WTC11 (cell line): ENCODE measurements around the gene GALNT9. TPM values are rescaled to one million over a fixed set of nuclear protein-coding genes. Genes with fewer than 3 reads are reported as not detected.

Experiments used
- ATAC-seq: fragments of 200-7000 bp; cut with Tn5 transposase; 2 replicates; pipeline ENCODE4 v1.10.0; 2021; ENCODE audit warnings: mild to moderate bottlenecking, moderate library complexity
- CTCF ChIA-PET: fragments of 300-600 bp; sonication (Branson Sonifier 250); formaldehyde crosslinking; loops from one replicate; lab custom pipeline; 2021; ENCODE audit warnings: antibody characterized with exemption; lab: Charles Lee
- POLR2A ChIA-PET: fragments of 350-600 bp; sonication (Branson Sonifier 250); formaldehyde crosslinking; loops from one replicate; lab custom pipeline; 2021; ENCODE audit warnings: antibody characterized with exemption; lab: Charles Lee
- DNase-seq: peaks from one replicate; pipeline ENCODE4 v3.0.0; 2021; ENCODE audit warnings: low spot score
- H3K27ac Mint-ChIP-seq: 2 replicates; pipeline ENCODE4 v1.8.0; 2021; ENCODE audit warnings: mixed read lengths
- H3K27me3 Mint-ChIP-seq: 2 replicates; pipeline ENCODE4 v1.8.0; 2021; ENCODE audit warnings: low read depth, mild to moderate bottlenecking, moderate library complexity, mixed read lengths
- H3K36me3 Mint-ChIP-seq: 2 replicates; pipeline ENCODE4 v1.8.0; 2021; ENCODE audit warnings: mixed read lengths
- H3K4me1 Mint-ChIP-seq: 2 replicates; pipeline ENCODE4 v1.8.0; 2022; ENCODE audit warnings: mixed read lengths
- H3K4me3 Mint-ChIP-seq: 2 replicates; pipeline ENCODE4 v1.8.0; 2021; ENCODE audit warnings: mild to moderate bottlenecking, moderate library complexity, mixed read lengths
- H3K9me3 Mint-ChIP-seq: 2 replicates; pipeline ENCODE4 v1.8.0; 2021; ENCODE audit warnings: mixed read lengths
- FOXK1 ChIP-seq: sonication (generic); formaldehyde crosslinking; IDR thresholded peaks from 2 replicates; pipeline ENCODE4 v1.8.0; 2022; ENCODE audit warnings: mild to moderate bottlenecking, moderate library complexity, missing genetic modification reagents
- IRF2 ChIP-seq: sonication (generic); formaldehyde crosslinking; IDR thresholded peaks from 2 replicates; pipeline ENCODE4 v1.8.0; 2022; ENCODE audit warnings: low read depth, missing genetic modification reagents, borderline replicate concordance
- NFE2L1 ChIP-seq: sonication (generic); formaldehyde crosslinking; IDR thresholded peaks from 2 replicates; pipeline ENCODE4 v1.8.1; 2023; ENCODE audit warnings: missing genetic modification reagents
- NR2C2 ChIP-seq: sonication (generic); formaldehyde crosslinking; IDR thresholded peaks from 2 replicates; pipeline ENCODE4 v1.8.0; 2022; ENCODE audit warnings: mild to moderate bottlenecking, missing genetic modification reagents
- RORB ChIP-seq: fragments of 250-450 bp; sonication (Bioruptor Pico); IDR thresholded peaks from 2 replicates; pipeline ENCODE4 v1.9.0; 2021; ENCODE audit warnings: mild to moderate bottlenecking
- ZNF396 ChIP-seq: fragments of 250-450 bp; sonication (Bioruptor Pico); IDR thresholded peaks from 2 replicates; pipeline ENCODE4 v1.8.0; 2021; ENCODE audit warnings: mild to moderate bottlenecking, moderate library complexity, borderline replicate concordance
- ZNF671 ChIP-seq: fragments of 250-450 bp; sonication (Bioruptor Pico); IDR thresholded peaks from 2 replicates; pipeline ENCODE4 v1.8.0; 2021; ENCODE audit warnings: mild to moderate bottlenecking
- total RNA-seq: library from RNA; stranded (reverse); gene quantifications from 3 replicates; pipeline ENCODE4 v1.2.3, GENCODE V29; 2021
- TF ChIP-seq, protein P1 (sequence below): fragments of 250-450 bp; sonication (Bioruptor Pico); IDR thresholded peaks from 2 replicates; pipeline ENCODE4 v1.9.0; 2021; ENCODE audit warnings: moderate library complexity, mild to moderate bottlenecking, inconsistent platforms, borderline replicate concordance
- TF ChIP-seq, protein P2 (sequence below): sonication (generic); formaldehyde crosslinking; IDR thresholded peaks from 2 replicates; pipeline ENCODE4 v1.8.0; 2022; ENCODE audit warnings: missing genetic modification reagents
- TF ChIP-seq, protein P3 (sequence below): fragments of 250-450 bp; sonication (Bioruptor Pico); IDR thresholded peaks from 2 replicates; pipeline ENCODE4 v1.8.0; 2021; ENCODE audit warnings: mild to moderate bottlenecking
- TF ChIP-seq, protein P4 (sequence below): sonication (generic); formaldehyde crosslinking; IDR thresholded peaks from 2 replicates; pipeline ENCODE4 v1.8.0; 2023; ENCODE audit warnings: mild to moderate bottlenecking, missing genetic modification reagents

Gene GALNT9
- total RNA-seq, 1 experiment from 2014 or later, result 0.90 TPM

DNA sequence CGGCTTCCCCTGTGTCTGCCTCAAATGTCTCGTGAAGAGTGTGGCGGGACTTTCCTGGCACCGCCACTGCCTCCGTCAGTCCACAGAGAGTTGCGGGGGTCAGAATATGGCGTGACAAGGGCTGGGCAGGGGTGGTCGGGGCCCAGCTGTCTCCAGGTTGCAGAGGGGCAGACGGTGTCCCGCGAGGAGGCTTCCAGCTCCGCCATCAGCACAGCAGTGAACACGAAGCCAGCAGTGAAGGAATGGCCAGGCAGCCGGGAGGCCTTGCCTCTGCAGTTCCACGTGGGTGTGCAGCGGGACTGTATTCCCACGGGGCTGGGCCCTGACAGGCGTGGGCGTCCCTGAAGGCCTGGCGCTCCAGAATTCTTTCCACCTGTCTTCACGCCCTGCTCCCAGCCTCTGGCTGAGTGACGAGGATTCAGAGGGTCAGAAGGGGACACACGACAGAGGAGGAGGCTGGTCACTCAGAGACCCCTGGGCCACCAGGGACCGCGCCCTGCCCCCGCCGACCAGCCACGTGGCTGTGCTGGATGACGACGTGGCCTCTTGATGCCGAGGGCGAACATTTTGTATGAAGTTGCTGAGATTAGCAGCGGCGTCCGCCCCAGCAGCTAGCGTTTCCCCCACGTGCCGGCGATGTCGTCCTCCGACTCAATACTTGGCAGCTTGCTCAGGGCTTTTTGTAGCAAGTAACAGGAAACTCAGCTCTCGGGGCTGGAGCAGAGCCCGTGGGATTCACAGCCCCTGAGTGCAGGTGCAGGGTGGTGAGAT lies 25.0 kb upstream of the GALNT9 start (continued):
- TF ChIP-seq, protein P1, sequence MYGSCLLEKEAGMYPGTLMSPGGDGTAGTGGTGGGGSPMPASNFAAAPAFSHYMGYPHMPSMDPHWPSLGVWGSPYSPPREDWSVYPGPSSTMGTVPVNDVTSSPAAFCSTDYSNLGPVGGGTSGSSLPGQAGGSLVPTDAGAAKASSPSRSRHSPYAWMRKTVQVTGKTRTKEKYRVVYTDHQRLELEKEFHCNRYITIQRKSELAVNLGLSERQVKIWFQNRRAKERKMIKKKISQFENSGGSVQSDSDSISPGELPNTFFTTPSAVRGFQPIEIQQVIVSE (CRISPR knock-in tag), result no peak

DNA sequence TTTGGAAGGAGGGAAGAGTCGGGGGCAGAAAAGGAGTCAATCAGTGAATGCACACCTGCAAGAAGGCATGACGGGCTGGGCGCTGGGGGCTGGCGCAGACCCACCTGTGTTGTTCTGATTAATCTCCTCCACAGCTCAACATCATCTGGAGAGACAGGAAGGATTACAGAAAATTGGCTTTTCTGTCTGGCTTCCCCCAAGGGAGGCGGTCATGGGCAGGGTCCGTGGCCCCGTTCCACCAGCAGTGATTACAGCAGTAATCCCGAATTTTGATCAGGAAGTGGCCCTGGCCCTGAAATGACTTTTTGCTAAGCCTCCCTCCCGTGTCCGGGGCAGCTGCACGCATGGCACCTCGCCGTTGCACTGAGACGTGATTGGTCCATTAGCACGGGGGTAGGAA lies 24.4 kb upstream of the GALNT9 start:
- TF ChIP-seq, protein P2, sequence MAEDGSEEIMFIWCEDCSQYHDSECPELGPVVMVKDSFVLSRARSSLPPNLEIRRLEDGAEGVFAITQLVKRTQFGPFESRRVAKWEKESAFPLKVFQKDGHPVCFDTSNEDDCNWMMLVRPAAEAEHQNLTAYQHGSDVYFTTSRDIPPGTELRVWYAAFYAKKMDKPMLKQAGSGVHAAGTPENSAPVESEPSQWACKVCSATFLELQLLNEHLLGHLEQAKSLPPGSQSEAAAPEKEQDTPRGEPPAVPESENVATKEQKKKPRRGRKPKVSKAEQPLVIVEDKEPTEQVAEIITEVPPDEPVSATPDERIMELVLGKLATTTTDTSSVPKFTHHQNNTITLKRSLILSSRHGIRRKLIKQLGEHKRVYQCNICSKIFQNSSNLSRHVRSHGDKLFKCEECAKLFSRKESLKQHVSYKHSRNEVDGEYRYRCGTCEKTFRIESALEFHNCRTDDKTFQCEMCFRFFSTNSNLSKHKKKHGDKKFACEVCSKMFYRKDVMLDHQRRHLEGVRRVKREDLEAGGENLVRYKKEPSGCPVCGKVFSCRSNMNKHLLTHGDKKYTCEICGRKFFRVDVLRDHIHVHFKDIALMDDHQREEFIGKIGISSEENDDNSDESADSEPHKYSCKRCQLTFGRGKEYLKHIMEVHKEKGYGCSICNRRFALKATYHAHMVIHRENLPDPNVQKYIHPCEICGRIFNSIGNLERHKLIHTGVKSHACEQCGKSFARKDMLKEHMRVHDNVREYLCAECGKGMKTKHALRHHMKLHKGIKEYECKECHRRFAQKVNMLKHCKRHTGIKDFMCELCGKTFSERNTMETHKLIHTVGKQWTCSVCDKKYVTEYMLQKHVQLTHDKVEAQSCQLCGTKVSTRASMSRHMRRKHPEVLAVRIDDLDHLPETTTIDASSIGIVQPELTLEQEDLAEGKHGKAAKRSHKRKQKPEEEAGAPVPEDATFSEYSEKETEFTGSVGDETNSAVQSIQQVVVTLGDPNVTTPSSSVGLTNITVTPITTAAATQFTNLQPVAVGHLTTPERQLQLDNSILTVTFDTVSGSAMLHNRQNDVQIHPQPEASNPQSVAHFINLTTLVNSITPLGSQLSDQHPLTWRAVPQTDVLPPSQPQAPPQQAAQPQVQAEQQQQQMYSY, result no peak
- no peak for TF ChIP-seq NFE2L1 (CRISPR knock-in tag)
- no peak for TF ChIP-seq NR2C2
- no peak for TF ChIP-seq ZNF396 (CRISPR knock-in tag)
- TF ChIP-seq, protein P3, sequence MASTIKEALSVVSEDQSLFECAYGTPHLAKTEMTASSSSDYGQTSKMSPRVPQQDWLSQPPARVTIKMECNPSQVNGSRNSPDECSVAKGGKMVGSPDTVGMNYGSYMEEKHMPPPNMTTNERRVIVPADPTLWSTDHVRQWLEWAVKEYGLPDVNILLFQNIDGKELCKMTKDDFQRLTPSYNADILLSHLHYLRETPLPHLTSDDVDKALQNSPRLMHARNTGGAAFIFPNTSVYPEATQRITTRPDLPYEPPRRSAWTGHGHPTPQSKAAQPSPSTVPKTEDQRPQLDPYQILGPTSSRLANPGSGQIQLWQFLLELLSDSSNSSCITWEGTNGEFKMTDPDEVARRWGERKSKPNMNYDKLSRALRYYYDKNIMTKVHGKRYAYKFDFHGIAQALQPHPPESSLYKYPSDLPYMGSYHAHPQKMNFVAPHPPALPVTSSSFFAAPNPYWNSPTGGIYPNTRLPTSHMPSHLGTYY (CRISPR knock-in tag), result no peak
- no peak for TF ChIP-seq ZNF671 (CRISPR knock-in tag)
- no peak for TF ChIP-seq IRF2
- Mint-ChIP-seq H3K4me3 (no peak overlapping the region), H3K36me3 (no peaks in the 10 kb centered on the region), H3K4me1 (peaks cover 6% of the 10 kb centered on the region), H3K9me3 (no peaks in the 10 kb centered on the region), H3K27ac (no peak overlapping the region), H3K27me3 (peaks cover 40% of the 10 kb centered on the region)
- ChIA-PET POLR2A (no interaction called here), CTCF (interaction anchor here (1.4 to 1.7 kb wide), 2 partner anchors 12 to 60 kb away, joined by 6 to 7 read pairs; no protein-coding TSS in a partner anchor)
- ATAC-seq (no peak), DNase-seq (no peak)

DNA sequence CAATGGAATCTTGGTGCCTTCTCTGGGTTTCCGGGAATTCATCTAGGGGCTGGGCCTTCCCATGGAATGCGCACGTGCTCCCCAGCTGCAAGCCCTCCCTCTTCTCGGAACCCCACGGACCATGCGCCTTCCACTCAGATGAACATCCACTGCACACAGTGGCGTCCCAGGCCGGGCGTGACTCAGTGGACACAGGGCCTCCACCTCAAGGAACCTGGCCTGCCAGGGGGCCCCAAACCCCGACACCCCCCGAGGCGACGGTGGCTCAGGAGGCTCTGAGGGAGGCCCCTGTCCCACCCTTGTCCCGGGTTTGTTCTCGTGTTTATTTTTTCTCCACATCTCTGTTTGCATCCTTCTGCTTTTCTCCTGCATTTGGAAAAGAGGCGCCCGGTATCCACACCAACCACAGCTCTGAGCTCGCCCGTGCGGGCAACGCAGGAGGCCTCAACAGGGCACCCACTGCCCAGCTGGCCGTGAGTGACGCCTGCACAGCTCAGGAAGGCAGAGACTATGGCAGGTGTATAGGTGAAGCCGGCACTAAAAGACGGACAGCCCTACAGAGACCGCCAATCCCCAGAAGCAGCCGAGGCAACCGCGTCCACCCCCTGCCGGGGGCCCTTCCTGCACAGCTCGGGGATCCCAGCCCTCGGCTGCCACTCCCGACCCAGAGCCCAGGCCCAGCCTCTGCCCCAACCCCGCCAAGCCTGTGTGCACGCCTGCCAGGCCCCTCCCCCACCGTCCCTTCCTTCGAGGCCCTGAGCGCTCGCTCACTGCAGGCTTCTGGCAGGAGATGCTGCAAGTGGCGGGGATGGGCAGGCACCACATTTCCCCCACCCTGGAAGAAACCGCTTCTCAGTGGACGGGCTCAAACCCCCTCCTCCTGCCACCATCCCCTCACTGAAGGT lies 23.8 kb upstream of the GALNT9 start:
- Mint-ChIP-seq H3K27me3 (peaks cover 45% of the 10 kb centered on the region), H3K27ac (no peak overlapping the region), H3K4me3 (no peak overlapping the region), H3K36me3 (no peaks in the 10 kb centered on the region), H3K4me1 (peaks cover 6% of the 10 kb centered on the region), H3K9me3 (no peaks in the 10 kb centered on the region)
- peak; percentile 71 for ATAC-seq
- no peak for DNase-seq
- ChIA-PET POLR2A (no interaction called here), CTCF (interaction anchor here (1.4 to 1.7 kb wide), 2 partner anchors 11 to 61 kb away, joined by 6 to 7 read pairs; no protein-coding TSS in a partner anchor)
- TF ChIP-seq RORB (no peak), FOXK1 (CRISPR knock-in tag) (no peak)
- TF ChIP-seq, protein P4, sequence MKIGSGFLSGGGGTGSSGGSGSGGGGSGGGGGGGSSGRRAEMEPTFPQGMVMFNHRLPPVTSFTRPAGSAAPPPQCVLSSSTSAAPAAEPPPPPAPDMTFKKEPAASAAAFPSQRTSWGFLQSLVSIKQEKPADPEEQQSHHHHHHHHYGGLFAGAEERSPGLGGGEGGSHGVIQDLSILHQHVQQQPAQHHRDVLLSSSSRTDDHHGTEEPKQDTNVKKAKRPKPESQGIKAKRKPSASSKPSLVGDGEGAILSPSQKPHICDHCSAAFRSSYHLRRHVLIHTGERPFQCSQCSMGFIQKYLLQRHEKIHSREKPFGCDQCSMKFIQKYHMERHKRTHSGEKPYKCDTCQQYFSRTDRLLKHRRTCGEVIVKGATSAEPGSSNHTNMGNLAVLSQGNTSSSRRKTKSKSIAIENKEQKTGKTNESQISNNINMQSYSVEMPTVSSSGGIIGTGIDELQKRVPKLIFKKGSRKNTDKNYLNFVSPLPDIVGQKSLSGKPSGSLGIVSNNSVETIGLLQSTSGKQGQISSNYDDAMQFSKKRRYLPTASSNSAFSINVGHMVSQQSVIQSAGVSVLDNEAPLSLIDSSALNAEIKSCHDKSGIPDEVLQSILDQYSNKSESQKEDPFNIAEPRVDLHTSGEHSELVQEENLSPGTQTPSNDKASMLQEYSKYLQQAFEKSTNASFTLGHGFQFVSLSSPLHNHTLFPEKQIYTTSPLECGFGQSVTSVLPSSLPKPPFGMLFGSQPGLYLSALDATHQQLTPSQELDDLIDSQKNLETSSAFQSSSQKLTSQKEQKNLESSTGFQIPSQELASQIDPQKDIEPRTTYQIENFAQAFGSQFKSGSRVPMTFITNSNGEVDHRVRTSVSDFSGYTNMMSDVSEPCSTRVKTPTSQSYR (CRISPR knock-in tag), result 0 out of 2 replicates have a peak, but pooled peaks have one; percentile 30
